B cell (primary cell): ENCODE data around the gene DNAJA3.

Experiments
- EZH2 ChIP-seq: IDR thresholded peaks from 2 replicates; pipeline ENCODE4 v1.6.1; 2012; ENCODE audit warnings: borderline replicate concordance, low read depth, mild to moderate bottlenecking, moderate library complexity, low read length; ENCODE audit not compliant: insufficient read depth, poor library complexity, severe bottlenecking
- TF ChIP-seq, protein P1 (sequence below): fragments of 200-600 bp; IDR thresholded peaks from one replicate; pipeline ENCODE4 v1.8.0; 2022; ENCODE audit warnings: antibody characterized with exemption, mild to moderate bottlenecking

DNA sequence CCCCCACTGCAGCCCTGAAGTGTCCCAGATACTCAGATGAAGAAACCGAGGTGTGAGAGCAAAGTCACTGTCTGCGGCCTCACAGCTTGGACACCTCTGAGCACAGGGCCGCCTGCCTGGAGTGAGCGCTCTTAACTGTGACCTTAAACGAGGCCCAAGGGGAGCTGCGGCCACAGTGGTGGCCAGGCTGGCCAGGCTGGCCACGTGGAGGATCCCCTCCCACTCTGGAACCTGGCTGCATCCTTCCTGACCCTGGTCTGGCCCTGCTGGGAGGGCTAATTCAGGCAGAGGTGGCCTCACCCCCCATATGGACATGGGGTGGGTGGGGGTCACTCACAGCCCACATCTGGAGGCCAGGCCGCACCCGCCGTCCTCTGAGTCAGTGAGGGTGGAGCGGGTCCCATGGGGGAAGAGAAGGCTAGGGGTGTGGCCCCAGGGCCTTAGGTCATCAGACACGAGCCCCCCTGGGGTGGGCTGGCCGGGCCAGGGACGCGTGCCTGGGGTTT, 47.5 kb upstream of the DNAJA3 start:
- TF ChIP-seq, protein P1, sequence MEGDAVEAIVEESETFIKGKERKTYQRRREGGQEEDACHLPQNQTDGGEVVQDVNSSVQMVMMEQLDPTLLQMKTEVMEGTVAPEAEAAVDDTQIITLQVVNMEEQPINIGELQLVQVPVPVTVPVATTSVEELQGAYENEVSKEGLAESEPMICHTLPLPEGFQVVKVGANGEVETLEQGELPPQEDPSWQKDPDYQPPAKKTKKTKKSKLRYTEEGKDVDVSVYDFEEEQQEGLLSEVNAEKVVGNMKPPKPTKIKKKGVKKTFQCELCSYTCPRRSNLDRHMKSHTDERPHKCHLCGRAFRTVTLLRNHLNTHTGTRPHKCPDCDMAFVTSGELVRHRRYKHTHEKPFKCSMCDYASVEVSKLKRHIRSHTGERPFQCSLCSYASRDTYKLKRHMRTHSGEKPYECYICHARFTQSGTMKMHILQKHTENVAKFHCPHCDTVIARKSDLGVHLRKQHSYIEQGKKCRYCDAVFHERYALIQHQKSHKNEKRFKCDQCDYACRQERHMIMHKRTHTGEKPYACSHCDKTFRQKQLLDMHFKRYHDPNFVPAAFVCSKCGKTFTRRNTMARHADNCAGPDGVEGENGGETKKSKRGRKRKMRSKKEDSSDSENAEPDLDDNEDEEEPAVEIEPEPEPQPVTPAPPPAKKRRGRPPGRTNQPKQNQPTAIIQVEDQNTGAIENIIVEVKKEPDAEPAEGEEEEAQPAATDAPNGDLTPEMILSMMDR = no peak
- TF ChIP-seq EZH2 = no peak
